K562 treated with DMSO at 1 percent for 48 hours (cell line): ENCODE results near the gene LALBA. TPM values are rescaled to one million over a fixed set of nuclear protein-coding genes. Genes with fewer than 3 reads are reported as not detected.

Experiments used
- total RNA-seq: library from RNA; unstranded; fragments of 300-600 nt; gene quantifications from 2 replicates; pipeline ENCODE4 v1.2.3, GENCODE V29; 2022; ENCODE audit warnings: low replicate concordance; ENCODE audit errors: extremely low read depth

Gene LALBA
- total RNA-seq = not detected in 2 replicates

DNA sequence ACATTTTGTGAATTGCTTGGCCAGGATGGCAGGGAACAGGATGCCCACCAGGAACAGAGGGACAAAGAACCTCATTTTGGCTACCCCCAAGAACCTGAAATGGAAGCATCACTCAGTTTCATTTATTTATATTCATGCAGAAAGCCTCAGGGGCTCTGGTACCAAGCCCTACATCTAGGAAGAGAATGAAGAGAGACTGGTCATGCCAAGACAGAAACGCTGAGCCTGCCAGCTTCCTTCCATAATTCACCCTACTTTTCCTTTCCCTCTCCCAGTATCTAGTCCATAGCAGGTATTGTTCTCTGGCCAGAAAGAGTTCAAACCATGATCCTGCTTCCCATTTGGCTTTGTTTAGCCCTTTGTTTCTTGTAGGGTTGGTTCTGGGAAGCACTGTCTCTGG is at the start of gene LALBA:
Gene LALBA (minus strand): TSS at position 101 of the 400 bp plus-strand sequence. CDS start 26 bp downstream, at position 75.

DNA sequence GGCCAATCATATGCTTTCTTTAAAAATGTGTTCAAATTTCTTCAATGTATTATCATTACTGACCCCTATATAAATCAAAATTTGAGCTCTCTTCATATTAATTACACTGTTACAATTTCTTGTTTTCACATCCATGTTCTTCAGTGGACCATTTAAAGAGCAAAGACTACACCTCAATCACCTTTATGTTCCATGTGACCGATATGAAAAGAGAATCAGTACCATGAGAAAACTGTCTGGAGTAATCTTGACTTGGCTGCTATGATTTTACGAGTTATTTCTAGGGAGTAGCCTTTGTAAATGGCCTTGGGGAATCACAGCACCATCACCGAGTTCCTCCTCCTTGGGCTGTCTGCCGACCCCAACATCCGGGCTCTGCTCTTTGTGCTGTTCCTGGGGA is 44.5 kb downstream of the LALBA start, which contains the start of gene OR8S1:
Gene OR8S1 (plus strand): TSS at position 301 of the 400 bp plus-strand sequence. CDS start 0 bp downstream, at position 301.

Other genes starting within 250 kb of the LALBA start
- not detected in 2 replicates for gene ZNF641, start 219.1 kb downstream of the LALBA start, total RNA-seq
- gene ANP32D, start 97.5 kb downstream of the LALBA start, total RNA-seq = not detected in 2 replicates
- not detected in 2 replicates for gene C12orf54, start 87.5 kb downstream of the LALBA start, total RNA-seq
- gene OR8S1, start 44.4 kb downstream of the LALBA start, total RNA-seq = not detected in 2 replicates
- not detected in 2 replicates for gene KANSL2, start 112.2 kb upstream of the LALBA start, total RNA-seq
- gene CCNT1, start 146.7 kb upstream of the LALBA start, total RNA-seq = not detected in 2 replicates
- gene ADCY6, start 219.0 kb upstream of the LALBA start, total RNA-seq = not detected in 2 replicates
- gene CACNB3, start 248.4 kb upstream of the LALBA start, total RNA-seq = not detected in 2 replicates